Astrocyte of the cerebellum (primary cell): ENCODE measurements around the gene VSTM2B.

Experiments
- DNase-seq: peaks from one replicate; pipeline ENCODE4 v3.0.0-alpha.2; 2011; ENCODE audit warnings: low read depth
- H3K4me3 ChIP-seq: 2 replicates; pipeline ENCODE4 v1.5.1; 2011; ENCODE audit warnings: mild to moderate bottlenecking, low read depth, low read length, moderate library complexity
- in situ Hi-C: cut with HindIII; loops from 2 replicates; pipeline ENCODE4 v1.10.0; 2017; ENCODE audit warnings: low sequenced_read_pairs
- TF ChIP-seq, protein P1 (sequence below): IDR thresholded peaks from 2 replicates; pipeline ENCODE4 v1.5.1; 2012; ENCODE audit warnings: low read length, low read depth, moderate library complexity, mild to moderate bottlenecking; ENCODE audit errors: missing control alignments

The VSTM2B gene

DNA sequence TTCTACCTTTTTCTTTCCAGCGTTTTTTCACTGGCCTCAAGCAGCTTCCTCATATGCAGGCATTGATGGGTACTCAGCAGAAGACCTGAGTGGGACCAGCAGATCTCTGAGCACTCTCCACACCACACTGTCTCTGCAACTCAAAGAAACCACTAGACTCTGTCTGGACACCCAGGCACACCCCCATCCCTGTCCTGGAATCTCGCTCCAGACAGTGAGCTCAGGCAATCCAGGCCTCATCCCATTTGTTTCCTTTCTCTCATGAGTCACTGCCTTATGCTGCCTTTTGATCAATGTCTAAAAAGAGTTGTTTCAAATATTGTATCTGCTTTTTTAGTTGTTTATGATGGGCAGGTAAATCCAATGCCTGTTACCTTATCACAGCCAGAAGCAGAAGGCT, 60.6 kb downstream of the VSTM2B start:
- H3K4me3 ChIP-seq, result no peak overlapping the region
- in situ Hi-C loops, result no loop called here
- TF ChIP-seq, protein P1, sequence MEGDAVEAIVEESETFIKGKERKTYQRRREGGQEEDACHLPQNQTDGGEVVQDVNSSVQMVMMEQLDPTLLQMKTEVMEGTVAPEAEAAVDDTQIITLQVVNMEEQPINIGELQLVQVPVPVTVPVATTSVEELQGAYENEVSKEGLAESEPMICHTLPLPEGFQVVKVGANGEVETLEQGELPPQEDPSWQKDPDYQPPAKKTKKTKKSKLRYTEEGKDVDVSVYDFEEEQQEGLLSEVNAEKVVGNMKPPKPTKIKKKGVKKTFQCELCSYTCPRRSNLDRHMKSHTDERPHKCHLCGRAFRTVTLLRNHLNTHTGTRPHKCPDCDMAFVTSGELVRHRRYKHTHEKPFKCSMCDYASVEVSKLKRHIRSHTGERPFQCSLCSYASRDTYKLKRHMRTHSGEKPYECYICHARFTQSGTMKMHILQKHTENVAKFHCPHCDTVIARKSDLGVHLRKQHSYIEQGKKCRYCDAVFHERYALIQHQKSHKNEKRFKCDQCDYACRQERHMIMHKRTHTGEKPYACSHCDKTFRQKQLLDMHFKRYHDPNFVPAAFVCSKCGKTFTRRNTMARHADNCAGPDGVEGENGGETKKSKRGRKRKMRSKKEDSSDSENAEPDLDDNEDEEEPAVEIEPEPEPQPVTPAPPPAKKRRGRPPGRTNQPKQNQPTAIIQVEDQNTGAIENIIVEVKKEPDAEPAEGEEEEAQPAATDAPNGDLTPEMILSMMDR, result no peak

DNA sequence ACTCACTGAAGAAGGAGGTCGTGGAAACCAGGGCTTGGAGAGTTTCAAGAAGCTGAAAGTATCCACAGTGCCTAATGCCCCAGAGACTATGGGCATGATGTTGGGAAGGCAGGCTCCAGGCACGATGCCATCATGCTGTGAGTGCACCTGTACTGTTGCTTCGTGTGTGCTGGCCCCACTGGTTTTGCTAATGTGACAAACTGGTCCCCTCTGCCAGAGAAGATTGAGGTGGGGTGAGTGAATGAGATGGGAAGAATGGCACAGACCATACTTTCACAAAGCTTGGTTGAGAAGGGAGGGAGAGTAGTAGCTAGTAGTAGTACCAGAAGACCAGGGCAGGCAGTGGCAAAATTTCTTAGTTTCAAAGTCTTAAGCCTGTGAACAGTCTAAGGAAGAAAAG, 61.3 kb downstream of the VSTM2B start:
- in situ Hi-C loops, result no loop called here
- no peak for DNase-seq
- no peak overlapping the region for H3K4me3 ChIP-seq
- TF ChIP-seq, protein P1, result no peak

More for the DNA sequence above, 60.6 kb downstream of the VSTM2B start:
- DNase-seq, result no peak

DNA sequence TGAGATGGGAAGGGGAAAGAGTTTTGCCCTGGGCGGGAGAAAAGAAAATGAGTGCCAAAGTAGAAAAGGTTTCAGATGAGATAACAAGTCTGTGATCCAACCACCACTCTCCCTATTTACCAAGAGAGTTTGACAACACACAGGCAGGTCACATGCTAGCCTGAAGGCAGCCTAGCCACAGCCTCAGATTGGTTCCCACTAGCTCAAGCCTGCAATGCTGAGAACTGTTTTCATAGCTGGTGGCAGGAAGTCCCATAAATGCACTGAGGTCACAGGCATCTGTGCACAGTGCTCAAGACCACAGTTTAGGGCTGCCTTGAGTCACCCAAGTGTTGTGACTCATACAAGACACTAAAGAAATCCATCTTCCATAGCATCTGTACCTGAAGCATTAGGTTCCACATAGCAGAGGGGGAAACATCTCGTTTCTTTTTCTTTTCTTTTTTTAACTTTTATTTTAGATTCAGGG, 61.8 kb downstream of the VSTM2B start:
- no peak overlapping the region for H3K4me3 ChIP-seq
- in situ Hi-C loops, result no loop called here
- no peak for DNase-seq
- TF ChIP-seq, protein P1, result no peak

DNA sequence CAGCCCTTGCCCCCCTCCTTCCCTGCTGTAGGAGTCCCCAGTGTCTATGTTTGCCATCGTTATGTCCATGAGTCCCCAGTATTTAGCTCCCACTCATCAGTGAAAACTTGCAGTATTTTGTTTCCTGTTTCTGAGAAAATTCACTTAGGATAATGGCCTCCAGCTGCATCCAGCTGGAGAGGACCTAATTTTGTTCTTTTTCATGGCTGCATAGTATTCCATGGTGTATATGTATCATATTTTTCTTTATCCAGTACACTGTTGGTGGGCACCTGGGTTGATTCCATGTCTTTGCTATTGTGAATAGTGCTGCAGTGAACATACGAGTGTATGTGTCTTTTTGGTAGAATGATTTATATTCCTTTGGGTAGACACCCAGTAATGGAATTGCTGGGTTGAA, 62.3 kb downstream of the VSTM2B start:
- no peak for DNase-seq
- no peak overlapping the region for H3K4me3 ChIP-seq
- in situ Hi-C loops, result no loop called here
- TF ChIP-seq, protein P1, result no peak

DNA sequence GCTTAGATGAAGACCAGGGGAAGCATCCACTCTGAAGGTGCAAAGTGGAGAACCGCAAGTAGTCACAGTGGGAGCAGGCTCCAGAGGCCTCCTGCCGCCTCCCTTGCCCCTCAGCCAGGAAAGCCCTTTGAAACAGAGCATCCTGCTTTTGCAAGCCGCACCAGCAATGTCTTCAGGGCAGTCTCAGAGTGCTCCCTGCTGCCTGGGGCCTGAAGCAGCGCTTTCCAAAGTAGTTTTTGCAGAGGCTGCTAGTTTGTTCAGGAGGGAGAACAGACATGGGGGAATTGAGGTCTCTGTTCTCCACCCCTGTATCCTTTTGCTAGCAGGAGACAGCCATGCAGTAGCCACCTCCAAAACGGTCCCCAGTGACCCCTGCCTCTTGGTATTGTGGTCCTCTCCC, 64.5 kb downstream of the VSTM2B start:
- no peak for DNase-seq
- no peak overlapping the region for H3K4me3 ChIP-seq
- TF ChIP-seq, protein P1, result no peak
- in situ Hi-C loops, result no loop called here

DNA sequence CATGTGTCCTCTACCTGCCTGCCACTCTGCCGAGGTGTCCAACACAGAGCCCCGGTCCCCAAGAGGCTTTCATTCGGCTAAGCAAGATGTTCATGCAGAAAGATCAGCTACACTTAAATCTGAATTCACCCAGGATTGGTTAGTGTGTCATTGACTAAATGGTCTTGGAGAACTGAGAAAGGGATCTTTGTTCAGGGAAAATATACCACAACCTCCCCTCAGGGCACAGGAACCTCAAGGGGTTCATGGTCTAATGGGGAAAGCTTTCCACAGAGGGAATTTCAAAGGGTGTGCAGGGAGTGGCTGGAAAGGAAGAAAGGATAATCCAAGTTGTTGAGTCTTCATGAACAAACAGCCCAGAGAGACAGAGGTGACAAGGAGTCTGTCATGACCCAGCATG, 65.9 kb downstream of the VSTM2B start:
- H3K4me3 ChIP-seq, result no peak overlapping the region
- in situ Hi-C loops, result no loop called here
- TF ChIP-seq, protein P1, result no peak
- no peak for DNase-seq

DNA sequence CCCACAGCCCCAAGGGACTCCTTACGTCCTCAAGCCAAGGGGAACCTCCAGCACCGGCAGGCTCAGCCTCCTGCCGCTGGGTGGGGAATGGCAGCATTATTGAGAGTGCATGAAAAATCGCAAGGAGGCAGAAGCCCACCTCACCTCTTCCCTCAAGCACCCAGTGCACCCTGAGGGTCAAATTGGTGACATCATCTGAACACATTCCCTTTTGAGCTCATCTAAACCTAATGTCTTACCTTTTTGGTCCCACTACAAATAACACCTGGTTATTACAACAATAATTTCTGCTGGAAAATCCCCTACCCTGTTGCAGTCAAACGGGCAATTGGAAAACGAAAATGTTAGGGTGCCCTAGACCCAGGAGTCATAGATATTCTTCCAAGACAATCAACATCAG, 68.1 kb downstream of the VSTM2B start:
- TF ChIP-seq, protein P1, result no peak
- in situ Hi-C loops, result no loop called here
- H3K4me3 ChIP-seq, result no peak overlapping the region
- DNase-seq, result no peak
